Urothelium cell line (cell line): ENCODE measurements around the gene WDR70.

ENCODE experiments used
- DNase-seq: peaks from one replicate; pipeline ENCODE4 v3.0.0; 2011; ENCODE audit warnings: low spot score, mixed read lengths
- FAIRE-seq: peaks from 2 replicates; lab custom pipeline; 2011; peaks lifted over from hg19 to GRCh38; lab: Jason Lieb, UNC

The WDR70 gene

DNA sequence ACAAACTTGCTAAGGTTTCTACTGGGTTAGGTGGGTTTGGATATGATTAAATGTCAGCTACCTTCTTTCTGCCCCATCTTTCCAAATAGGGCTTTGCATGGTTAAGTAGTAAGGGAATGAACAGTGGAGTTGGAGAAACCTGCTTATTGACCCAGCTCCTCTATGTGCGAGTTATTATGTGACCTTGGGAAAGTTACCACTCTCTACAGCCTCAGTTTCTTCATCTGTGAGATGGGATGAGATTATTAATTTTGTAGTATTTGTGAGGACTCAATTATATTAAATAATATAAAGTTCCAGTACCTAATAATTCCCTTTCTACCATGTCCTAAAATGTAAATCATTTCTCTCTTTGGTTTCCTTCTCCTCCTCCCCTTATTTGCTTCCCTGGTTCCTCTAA is 337.3 kb downstream of the WDR70 start:
- DNase-seq (no peak), FAIRE-seq (no peak)

DNA sequence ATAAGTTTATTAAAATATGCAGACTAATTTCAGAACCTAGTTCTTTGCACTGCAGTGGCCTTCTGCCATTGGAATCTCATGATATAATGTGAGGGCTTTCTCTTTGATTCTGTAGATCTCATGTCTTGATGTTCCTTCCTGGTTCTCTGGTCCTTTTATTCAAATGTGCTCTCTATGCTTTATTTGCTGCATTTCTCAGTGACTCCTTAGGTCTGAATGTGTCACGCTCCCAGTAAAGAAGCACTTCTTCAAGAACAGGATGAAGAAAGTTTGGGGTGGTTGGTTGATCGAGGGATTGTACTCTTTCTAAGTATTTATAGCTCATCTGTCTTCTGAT is 338.1 kb downstream of the WDR70 start:
- no peak for DNase-seq
- FAIRE-seq = no peak

DNA sequence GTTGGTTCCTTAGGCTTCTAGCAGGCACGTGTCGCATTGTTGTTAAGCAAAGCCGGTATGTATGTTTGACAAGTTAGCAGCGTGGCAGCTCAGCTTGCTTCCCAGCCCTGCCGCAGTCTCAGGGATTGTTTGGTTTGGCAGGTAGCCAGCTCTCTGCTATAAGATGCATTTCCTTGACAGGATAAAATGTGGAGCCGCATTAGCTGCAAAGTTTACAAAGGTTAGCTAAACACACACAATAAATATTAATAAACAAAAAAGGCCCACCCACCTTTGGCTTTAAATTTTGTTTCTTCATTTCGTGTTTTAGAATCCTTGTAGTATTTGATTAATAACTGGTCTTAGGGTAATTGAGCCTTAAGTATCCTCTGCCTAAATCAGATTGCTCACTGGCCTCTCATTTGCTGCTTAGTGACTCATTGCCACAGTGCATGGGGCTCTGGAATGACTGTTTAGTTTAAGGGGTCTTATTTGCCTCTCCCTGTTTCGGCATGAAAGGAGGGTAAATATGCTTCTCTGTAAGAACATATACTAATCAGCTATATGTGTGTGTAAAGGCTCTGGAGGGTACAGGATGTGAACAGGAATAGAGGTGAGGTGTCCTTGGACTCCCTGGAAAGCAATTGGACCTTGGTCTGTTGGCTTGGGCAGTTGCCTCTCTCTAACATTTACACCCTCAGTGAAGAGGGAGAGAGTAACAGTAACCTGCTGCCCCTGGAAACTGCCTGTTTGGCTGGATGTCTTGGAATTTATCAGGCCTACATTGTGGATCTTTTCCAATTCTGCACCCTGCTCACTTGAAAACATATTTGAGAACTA is 338.7 kb downstream of the WDR70 start:
- no peak for FAIRE-seq
- peak; percentile 82 for DNase-seq

DNA sequence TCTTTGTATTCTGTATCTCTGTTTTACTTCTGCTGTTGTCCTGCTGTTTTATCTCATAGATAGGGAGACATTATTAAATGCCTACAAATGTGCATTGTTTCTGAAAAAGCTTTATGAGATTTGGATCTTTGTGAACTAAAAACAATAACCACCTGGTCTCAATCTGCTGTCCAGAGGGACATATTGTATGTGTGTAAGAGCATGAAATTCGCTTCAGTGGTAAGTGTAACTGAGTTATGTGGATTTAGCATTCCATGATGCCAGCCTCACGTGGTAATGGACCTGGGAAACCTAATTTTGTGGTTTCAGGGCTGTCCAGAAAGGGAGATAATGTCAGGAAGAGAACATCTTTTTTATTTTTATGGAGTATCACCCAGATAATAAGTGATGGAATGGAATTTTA is 341.4 kb downstream of the WDR70 start:
- DNase-seq (no peak), FAIRE-seq (no peak)

DNA sequence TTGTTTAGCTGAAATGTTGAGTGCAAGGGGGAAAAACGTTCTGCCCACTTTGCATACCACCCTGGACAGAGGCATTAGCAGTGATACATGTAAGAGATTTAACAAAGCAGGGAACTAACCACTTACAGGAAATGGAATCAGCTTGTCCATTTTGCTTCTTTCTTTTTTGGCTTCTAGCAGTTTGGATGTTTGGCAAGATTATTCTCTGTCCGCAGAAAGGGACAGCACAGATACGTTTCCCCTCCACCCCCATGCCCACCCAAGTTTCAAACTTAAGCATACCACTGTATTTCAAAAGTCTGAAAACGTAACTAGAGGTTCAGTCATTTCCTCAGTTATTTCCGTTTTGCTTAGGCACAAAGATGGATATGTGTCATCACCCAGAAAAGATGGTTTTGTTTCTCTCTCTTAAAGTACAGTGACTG is 342.3 kb downstream of the WDR70 start:
- DNase-seq (no peak), FAIRE-seq (no peak)

DNA sequence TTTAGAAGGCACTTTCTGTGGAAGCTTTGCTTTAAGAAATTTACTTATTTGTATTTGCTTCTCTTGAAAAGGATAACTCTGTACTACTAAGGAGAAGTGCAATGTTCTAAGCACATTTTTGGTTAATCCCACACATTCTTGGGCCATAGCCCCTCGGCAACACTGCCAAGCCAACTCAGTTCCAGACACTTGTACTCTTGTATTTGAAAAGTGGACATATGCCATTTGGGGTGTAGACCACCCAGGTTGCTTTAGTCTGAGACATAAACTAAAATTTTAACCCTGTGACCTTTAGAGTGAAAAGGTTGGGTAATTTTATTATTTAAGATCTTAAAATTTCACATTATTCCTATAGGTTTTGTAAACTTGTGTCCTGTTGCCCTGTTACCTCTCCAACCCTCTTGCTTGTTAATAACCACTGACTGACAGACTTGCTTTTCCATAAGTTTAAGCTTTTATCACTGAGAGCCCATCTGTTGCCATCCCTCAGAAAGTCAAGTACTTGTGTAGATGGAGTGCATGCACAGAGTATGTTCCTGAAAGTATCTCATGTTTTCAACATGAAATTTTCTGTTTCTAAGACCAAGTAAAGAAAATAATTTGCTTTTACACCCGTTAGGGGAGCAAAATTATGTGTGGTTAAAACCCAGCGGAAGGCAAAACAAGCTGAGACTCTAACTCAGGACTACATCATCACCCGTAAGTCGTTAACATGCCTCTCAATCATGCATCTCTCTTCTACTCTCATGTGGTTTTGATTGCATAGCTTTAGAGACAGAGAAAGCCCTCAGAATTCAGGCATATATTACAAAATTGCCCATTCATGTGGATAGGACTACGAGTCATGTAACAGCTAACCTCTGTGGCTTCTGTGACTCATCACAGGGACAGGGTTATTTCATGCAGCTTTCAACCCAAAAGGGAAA is 343.4 kb downstream of the WDR70 start:
- peak; percentile 82 for DNase-seq
- FAIRE-seq = no peak

DNA sequence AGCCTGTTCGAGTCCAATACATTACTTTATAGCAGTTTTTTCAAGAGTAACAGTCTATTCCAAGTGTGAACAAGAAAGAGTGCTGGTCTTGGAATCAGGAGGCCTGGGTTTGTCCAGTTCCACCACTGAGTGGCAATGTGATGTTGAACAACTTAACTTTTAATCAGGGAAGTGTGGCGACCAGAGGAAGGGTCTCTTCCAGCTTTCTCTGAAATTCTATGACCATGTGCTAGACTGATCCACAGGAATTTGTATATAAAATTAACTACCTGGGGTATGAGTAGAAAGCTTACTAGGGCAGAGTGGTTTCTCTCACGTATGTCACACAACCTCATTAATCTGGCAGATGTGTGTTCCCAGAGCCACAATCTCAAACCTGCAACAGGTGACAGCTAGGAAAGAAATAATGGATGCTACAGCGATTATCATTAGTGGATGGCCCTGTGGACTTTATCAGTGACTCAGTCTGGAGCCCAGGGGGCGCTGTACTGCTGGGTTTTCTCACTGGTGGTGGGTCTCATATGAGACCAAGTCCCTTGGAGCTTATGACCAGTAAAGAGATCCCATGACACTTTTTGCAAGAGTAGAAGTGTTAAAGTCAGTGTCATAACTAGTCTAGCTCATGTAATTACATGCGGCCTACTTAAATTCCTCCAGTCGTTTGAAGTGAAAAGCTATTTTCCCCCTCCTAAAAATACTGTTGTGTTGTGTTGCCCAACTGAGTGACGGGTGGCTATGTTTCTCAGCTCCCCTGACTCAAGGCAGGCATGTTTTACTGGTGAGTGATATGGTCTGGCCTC is 344.2 kb downstream of the WDR70 start:
- FAIRE-seq (no peak), DNase-seq (no peak)

DNA sequence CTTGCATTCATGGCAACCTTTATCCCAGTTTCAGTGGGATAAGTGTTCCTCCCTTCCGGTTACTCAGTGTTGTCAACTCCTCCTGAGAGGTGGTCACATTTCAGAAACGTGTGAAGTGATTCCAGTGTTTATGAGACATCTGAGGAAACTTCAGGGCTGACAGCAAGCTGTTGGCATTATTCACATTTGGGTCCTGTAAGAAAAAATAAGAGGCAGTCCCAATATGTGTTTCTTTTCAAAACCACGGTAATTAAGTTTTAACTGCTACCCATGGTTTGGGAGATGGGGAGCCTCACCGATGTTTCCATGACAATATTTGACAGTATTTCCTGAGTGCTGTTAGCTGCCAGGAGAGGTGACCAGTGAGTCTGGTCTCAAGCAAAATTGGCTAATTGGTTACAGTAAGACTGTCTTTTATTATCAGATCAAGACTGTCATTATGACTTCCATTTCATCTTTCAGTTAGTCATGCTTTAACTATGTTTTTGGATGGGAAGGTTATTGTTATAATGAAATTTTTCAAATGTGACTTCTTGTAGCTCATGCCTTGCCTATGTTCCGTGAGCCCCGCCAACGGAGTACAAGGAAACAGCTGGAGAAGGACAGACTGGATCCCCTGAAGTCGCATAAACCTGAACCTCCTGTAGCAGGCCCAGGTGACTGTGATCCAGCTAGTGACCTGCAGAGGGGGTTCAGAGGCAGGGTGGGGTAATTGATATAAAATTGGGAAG is 345.4 kb downstream of the WDR70 start:
- FAIRE-seq (no peak), DNase-seq (no peak)

DNA sequence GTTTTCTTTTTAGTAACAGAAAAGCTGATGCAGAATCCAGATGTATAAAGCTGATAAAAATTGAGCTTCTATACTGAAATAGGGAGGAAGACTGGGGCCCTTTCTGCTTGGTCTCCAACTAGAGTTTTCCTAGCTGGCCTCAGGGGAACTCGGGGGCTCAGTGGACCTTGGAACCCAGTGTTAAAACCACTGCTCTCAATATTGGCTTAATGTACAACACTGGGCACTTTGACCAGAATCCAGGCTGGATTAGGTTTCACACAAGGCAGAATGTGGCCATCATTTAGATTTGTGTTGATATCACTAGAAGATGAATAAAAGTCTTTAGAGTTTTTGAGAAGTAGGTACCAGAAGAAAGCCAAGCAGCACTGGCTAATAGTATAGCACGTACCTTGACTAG is 346.1 kb downstream of the WDR70 start:
- DNase-seq (no peak), FAIRE-seq (no peak)

DNA sequence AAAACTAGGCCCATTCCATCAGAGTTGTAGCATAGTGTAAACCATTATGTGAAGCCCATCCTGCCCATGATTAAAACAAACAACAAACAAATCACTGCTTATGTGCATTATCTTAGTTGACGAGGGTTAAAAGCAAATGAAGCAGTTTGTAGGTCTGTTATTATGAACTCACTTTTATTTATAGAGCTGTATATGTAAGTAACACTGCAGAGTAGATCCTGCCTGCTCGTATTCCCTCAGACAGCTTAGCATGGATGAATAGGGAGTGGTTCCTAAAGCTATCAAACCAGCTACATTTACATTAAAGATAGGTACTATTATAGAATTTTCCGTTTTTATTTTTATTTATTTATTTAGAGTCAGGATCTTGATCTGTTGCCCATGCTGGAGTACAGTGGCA is 348.1 kb downstream of the WDR70 start:
- FAIRE-seq (no peak), DNase-seq (no peak)

DNA sequence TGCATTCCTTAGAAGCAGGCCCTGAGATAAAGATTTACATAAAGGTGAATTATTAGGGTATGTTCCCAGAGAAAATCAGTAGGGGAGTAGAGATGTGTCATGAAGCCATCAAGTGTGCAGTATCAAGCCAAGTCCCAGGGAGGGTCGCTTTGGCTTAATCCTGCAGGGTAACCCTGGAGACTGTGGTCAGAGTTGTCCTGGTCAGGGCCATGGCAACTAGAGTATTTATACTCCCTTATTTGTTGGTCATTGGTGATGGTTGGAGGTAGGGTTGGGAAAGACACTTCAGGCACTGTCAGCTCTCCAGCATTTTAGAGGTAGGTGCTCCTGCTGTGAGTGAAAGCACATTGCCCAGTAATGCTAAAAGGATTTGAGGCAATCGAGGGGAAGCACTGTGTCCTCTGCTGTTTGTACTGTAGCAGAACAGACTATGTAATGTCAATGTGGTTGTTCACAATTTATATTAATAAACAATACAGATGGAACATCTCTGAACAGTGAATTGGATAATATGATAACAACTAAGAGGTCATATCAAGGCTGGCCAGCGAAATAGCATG is 351.9 kb downstream of the WDR70 start:
- DNase-seq (no peak), FAIRE-seq (no peak)

DNA sequence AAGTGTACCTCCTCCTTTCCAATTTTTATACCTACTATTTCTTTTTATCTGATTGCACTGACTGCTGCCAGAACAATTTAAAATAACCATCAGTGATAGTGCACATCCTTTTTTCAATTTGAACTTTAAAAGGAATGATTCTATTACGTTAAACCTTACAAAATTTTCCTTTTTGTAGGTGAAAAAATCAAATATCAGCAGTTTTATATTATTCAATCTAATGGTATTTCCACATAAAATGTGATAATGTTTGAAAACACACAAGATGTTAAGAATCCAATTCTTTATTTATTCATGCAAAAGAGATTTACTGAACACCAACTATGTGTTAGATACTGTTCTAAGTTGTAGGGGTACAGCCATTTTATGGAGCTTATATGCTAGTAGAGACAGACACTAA is 355.0 kb downstream of the WDR70 start:
- DNase-seq = no peak
- FAIRE-seq = no peak

DNA sequence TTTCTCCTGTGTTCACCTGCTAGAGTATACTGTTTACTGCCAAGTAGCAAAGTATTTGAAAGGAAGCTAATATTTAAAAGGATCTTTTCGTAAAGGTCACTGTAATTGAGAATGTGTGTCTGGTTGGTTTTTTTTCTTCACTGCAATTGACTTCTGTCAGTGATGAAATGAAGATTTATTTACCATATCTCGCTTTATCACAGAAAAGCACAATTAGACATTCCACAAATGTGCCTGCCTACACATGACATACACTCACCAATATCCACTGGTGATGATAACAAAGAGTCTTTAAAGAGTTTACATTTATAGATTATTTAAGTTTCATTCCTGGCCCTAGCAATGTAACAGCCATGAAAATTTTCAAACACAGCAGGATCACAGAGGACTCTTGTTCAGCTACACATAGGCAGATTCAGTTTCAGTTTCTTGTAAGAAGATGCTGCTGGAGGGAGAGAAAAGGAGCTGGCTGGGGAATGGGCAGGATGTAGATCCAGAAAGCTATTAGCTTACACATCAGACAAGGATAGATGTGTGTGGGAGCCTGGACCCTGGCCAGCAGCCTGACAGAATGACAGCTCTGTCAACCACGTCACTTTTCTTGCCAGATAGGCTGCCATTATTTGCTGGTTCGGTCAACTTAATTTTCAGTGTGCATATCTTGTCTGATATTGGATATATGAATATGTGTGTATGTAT is 356.7 kb downstream of the WDR70 start:
- DNase-seq (no peak), FAIRE-seq (no peak)

DNA sequence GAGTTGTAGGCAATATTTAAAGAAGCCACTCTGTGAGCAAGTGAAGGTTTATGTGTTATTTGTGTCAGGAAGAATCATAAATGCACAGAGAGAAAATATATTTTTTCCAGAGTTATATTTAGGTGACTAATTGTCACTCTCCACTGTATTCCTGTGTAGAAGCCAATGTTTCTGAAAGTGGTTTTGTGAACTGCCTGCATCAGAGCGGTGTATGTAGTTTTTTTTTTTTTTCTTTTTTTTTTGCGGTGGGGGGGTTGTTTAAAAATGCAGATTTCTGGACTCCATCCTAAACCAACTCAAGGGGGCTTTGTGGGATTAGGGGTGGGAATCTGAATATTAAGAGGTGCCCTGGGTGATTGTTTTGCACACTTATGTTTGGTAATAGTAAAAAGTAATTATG is 357.3 kb downstream of the WDR70 start:
- FAIRE-seq (no peak), DNase-seq (no peak)

DNA sequence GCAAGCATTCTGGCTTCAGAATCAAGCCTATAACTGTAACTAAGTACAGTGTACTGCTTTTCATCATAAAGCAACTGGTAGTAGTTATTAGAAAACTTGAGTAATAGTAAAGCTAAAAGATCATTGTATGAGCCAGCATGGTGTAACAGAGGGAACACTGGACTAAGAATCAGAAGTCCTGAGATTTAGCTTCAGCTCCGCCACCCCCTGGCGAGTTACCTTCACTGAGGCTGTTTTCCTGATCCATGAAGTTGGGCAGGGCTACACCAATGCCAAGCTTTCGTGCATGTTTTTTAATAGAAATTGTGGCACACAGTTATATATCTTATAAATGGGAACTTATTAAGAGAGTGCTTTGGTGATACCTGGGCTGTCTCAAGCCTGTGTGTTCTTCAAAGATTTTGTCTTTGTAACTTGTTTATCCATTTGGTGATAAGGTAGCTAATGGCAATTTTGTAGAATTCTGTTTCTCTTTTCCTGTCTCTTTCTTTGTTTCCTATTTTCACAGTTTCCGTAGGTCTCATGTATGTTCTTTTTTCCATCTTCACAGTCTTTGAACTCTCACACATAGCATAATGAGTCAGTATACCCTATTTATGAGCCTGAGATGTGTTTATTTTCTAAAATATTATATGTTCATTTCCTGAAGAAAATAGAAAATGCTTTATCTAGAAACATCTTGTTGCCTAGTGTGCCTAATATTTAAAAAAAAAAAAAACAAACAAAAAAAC is 358.4 kb downstream of the WDR70 start:
- no peak for DNase-seq
- FAIRE-seq = no peak

DNA sequence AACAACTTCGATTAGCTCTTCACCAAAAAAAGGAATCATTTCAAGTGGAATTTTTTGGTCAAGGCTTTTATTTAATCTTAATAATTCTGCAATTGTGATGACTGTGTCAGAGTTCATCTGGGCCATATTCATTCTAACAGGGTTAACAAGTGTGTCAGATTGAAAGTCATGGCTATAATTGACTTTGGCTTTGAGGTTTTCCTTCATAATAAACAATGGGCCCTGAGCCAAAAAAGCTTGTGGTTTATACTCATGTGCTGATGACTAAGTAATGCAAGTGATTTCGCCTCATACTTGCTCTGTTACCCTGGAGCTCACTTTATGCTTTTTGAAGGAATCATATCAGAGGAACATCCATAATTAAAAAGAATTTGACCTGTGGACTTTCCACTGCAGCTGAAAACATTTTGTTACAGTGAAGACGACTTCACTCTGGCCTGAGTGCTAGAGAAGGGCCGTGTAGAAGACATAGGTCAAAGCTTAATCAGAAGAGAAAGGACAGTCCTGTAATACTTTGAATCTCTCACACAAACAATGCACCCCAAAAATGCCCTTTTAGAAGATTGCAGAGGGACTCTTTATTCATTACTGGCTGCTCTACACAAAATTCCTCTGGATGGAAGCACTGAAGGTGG is 359.1 kb downstream of the WDR70 start:
- FAIRE-seq = no peak
- peak; percentile 75 for DNase-seq

DNA sequence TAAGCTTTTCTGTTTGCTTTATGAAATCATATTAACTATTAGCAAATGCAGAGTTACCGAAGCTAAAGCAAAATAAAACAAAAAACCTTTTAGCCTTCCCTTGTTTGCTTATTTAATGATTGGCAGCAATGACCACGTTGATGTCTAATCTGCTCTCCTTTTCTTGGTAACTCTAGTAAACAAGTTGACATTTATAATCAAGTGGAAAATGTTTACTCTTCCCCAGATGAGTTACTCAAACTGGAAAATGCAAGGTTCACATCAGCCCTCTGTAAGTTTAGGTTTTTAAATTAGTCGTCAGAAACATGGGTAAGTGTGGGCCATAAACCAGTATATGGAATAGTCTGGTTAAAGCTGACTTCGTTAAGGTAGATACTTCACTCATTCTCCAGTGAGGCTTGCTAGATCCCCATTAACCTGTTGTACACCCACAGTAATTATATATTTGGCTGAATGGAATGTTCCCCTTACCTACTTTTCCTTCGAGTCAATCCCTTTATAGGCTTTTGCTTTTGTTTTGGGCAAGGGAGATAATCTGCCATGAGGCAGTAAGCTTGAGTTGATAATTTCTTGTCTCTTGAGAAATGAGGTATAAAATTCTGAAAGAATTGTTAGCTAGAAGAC is 359.9 kb downstream of the WDR70 start:
- DNase-seq (no peak), FAIRE-seq (no peak)

DNA sequence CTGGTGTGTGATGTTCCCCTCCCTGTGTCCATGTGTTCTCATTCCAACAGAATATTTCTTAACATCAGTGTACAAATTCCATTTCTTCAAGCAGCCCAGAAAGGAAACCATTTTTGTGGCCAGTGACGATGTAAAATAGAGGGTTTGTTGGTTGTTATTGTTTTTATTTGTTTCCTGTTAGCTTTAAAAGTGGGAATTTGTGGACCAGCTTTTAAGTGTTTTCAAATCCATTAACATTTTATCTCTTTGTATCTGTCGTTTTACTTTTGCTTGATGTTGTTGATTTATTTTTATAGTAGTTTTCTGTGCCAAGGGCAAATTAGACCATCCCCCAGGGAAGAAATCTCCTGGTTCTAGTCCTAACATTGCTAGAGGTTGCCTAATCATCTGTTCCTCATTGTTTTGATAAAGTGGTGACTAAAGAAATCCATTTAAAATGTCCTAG is 360.7 kb downstream of the WDR70 start:
- DNase-seq (no peak), FAIRE-seq (no peak)
